ENCODE measurements around the gene EDN1.

Gene EDN1

DNA sequence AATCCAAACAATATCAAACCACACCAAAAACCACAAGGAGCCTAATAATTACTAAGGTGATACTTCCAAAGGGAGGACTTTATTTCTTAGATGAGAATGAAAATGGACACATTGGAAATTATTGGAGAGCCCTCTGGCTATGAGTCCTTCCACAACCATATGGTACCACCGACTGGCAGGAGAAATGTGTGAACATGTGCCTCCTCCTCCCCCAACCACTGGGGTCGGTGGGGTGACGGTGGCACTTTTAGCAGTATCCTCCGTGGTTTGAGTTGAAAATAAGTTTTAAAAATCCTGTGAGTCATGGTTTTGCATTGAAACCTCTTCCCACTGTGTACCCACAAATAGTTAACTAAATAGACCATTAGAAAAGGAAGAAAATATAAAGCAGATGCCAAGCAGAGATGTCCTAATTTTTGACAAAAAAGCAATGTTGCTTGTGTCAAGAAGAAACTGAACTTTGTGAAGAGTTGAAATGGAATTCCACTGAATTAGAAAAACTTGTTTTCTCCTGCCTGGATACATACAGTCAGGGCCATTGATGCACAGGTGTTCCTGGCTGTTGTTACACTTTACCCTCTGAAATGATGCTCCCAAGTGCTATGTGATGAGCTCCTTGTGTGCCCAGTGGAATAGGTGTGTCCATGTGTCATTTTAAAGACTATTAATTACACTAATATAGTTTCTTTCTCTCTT is 3.2 kb downstream of the EDN1 start:
- in situ Hi-C loops (cut with HindIII; ENCODE audit: low sequenced_read_pairs): loop anchor here (25.0 kb wide), 1 partner anchor 631 kb away; no protein-coding TSS in a partner anchor

DNA sequence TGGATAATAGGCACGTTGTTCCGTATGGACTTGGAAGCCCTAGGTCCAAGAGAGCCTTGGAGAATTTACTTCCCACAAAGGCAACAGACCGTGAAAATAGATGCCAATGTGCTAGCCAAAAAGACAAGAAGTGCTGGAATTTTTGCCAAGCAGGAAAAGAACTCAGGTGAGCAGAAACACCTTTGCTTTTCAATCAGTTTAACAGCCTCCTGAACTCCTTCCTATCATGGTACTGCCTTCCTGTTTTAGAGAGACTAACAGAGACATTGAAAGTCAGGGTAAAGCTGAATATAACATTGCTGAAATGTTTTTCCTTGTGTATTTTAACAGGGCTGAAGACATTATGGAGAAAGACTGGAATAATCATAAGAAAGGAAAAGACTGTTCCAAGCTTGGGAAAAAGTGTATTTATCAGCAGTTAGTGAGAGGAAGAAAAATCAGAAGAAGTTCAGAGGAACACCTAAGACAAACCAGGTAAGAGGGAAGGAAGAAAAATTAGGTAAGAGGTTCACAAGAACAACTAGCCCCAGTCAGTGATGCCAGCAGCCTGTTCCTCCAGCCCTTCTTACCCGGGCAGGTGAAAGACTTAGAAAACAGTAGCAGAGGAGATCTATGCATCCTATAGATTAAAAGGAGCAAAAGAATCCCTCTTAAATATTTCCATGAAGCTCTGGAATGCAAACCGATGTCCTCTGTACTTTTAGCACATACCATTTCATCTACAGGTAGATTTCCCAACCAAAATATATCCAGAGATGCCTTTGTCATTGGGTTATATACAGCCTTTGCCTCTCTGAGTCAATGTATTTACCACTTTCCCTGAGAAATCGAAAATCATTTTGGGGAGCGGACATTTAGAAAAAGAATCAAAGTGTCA is 4.0 kb downstream of the EDN1 start:
- in situ Hi-C loops (cut with HindIII; ENCODE audit: low sequenced_read_pairs): loop anchor here (25.0 kb wide), 1 partner anchor 632 kb away; no protein-coding TSS in a partner anchor

DNA sequence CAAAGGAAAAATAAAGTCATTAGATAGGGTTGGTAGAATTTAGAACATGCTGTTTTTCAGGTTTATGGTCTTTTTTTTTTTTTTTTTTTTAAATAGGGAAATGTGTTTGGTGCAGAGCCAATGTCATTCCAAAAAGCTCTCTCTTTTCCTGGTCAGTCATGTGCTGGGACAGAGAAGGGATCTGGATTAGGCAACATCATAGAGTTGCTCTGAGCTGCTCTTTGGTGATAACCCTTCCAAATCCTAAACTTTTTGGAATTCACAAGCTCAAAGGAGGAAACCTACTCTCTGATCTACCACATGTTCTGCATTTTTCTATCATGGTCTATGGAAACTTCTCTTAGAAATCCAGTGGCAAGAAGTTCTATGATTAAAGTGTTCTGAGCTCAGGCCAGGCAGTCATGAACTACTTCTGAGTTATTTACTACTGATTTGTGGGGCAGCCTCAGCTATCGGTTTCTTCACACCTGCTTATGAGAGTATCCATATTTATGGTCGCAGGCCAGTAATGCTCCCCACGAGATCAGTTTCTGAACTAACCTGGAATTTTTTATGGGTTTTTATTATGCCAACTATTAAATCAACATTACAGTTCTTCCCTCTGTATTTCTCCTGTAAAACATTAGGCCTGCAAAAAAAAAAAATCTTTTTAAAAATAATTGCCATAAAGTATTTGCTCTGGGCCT is 4.8 kb downstream of the EDN1 start:
- in situ Hi-C loops (cut with HindIII; ENCODE audit: low sequenced_read_pairs): loop anchor here (25.0 kb wide), 1 partner anchor 633 kb away; no protein-coding TSS in a partner anchor

DNA sequence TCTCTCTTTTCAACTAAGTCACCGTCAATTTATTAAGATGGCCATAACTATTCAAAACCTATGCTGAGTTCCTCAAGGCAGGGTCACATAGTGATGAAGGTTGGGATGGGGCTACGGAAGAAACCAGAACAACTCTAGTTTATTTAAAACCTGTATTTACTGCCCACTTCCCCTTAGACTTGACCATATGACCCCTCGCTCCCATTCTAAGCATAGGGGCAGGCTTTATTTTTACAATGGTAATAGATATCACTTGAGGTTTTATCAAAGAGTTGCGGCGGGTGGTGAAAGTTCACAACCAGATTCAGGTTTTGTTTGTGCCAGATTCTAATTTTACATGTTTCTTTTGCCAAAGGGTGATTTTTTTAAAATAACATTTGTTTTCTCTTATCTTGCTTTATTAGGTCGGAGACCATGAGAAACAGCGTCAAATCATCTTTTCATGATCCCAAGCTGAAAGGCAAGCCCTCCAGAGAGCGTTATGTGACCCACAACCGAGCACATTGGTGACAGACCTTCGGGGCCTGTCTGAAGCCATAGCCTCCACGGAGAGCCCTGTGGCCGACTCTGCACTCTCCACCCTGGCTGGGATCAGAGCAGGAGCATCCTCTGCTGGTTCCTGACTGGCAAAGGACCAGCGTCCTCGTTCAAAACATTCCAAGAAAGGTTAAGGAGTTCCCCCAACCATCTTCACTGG is 5.5 kb downstream of the EDN1 start:
- in situ Hi-C loops (cut with HindIII; ENCODE audit: low sequenced_read_pairs): loop anchor here (25.0 kb wide), 1 partner anchor 633 kb away; no protein-coding TSS in a partner anchor

DNA sequence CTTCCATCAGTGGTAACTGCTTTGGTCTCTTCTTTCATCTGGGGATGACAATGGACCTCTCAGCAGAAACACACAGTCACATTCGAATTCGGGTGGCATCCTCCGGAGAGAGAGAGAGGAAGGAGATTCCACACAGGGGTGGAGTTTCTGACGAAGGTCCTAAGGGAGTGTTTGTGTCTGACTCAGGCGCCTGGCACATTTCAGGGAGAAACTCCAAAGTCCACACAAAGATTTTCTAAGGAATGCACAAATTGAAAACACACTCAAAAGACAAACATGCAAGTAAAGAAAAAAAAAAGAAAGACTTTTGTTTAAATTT is 6.1 kb downstream of the EDN1 start:
- in situ Hi-C loops (cut with HindIII; ENCODE audit: low sequenced_read_pairs): loop anchor here (25.0 kb wide), 1 partner anchor 634 kb away; no protein-coding TSS in a partner anchor

DNA sequence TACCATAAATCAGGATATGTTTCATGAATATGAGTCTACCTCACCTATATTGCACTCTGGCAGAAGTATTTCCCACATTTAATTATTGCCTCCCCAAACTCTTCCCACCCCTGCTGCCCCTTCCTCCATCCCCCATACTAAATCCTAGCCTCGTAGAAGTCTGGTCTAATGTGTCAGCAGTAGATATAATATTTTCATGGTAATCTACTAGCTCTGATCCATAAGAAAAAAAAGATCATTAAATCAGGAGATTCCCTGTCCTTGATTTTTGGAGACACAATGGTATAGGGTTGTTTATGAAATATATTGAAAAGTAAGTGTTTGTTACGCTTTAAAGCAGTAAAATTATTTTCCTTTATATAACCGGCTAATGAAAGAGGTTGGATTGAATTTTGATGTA is 6.4 kb downstream of the EDN1 start:
- in situ Hi-C loops (cut with HindIII; ENCODE audit: low sequenced_read_pairs): loop anchor here (25.0 kb wide), 1 partner anchor 634 kb away; no protein-coding TSS in a partner anchor

DNA sequence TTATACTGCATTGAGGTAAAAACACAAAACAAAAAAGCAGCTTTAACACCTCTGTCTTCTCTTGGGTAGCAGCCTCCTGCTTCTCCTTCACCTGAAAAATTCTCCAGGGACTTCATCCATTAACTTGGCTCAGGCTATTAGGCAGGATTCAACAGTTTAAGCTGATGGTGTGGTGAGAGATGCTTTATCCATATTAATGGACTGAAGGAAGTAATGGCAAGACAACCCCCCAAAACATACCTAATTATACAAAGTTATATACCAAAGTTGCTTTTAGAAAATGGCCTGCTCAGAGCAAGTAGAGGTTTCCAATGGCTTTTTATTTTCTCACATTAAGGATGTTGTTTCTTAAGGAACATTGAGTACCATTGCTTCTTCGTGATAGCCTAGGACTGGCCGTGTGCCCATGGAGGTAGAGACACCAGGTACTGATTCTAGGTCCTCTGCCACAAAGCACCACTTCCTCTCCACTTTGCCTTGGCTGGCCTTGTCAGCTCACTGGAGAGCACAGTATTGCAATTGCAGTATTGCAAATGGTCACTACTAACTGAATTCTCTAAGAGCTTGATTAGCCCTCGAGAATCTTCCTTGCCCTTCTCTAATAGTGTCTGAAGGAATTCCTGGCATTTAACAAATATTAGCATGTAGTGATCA is 7.3 kb downstream of the EDN1 start:
- in situ Hi-C loops (cut with HindIII; ENCODE audit: low sequenced_read_pairs): loop anchor here (25.0 kb wide), 1 partner anchor 635 kb away; no protein-coding TSS in a partner anchor

DNA sequence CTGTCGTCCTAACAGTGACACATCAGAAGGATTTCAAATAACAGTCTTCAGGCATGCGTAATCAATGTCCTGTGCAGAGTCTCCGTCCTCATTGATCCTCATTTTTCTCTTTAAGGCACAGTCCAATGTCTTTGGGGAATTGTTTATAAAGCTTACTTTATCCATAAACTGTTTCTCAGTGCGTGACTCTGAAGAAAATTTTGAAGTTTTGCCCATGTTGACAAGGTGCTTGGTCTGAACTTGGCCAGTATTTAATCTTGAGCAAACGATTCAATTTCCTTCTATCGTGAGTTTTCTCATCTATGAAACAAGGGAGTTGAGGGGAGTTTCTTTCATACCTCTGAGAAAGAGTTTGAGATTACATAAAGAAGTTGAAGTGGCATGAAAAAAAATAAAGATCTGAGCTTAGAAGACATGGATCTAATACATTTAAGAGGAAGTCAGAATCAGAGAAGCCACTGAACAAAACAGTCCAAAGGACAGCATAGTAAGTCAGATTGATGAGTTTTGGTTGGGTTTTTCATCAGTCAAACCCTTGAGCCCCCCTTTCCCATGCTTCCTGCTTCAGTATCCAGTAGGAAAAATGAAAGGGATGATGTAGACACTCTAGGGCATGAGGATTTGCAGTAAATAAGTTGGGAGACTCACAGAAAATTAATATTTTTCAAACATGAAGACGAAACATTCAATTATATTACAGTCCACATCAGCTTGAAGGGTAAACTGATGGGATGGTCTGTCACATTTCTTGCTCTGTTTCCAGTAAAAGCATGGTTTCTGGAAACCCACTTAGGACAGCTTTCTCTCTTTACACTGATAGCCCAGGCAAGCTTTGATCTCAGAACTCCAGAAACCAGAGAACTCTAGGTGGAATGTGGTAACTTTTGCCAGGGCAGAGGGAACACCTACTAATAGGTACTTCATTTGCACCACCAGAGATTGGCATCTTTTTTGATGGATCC is 8.1 kb downstream of the EDN1 start:
- in situ Hi-C loops (cut with HindIII; ENCODE audit: low sequenced_read_pairs): loop anchor here (25.0 kb wide), 1 partner anchor 636 kb away; no protein-coding TSS in a partner anchor

DNA sequence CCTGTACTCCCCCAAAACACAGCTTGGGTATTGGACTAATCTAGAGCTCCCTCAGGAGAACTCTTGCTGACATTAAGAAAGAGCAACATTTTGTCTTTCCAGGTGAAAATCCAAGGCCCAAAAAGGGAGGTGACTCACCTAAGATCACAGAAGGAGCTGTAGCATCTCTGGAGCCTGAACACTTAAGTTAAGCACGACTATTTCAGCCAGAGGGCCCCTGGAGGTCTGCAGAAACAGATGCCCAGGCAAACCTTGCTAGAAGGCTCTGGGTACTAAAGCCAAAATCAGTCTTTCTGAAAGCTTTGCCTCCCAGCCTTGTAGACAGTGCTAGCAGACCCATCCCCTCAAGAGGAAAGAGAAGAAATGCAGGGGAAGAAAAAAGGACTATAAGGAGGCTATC is 8.8 kb downstream of the EDN1 start:
- in situ Hi-C loops (cut with HindIII; ENCODE audit: low sequenced_read_pairs): loop anchor here (25.0 kb wide), 1 partner anchor 637 kb away; no protein-coding TSS in a partner anchor

DNA sequence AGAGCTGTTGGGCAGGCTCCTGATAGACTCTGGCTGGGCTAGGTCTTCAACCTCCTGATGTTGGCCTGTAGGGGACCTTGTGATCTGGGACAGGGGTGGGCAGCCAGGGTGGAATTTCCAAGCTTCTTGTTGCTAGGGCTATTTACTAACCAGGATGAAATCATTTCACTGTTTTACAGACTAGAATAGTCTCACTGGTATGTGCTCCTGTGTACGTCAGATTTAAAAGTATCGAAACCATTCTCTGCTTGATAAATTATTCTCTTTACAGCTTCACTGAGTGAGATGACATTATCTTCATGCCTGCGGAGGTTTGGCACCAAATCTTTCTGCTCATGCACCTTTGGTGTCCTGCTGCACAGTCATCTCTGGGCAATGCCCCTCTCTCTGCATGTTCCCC is 10.9 kb downstream of the EDN1 start:
- in situ Hi-C loops (cut with HindIII; ENCODE audit: low sequenced_read_pairs): loop anchor here (5.0 kb wide), 1 partner anchor 301 kb away; no protein-coding TSS in a partner anchor

DNA sequence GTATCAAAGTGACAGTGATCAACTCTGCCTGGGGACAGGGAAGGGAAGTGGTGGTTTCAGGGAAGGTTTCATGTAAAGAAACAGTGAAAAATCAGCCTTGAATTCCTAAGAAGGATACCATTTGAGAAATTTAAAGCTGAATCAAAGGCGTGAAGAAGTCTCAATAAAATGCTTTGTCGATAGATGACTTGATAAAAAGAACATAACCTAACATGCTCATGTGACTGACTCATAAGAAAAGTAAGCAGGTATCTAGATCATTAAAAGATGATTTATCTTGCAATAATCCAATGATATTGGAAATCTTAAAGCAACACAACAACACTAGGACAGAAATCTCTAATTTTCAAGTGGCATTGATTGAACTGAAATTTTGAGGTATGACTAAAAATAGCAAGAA is 14.3 kb downstream of the EDN1 start:
- in situ Hi-C loops (cut with HindIII; ENCODE audit: low sequenced_read_pairs): loop anchor here (5.0 kb wide), 1 partner anchor 298 kb away; no protein-coding TSS in a partner anchor

DNA sequence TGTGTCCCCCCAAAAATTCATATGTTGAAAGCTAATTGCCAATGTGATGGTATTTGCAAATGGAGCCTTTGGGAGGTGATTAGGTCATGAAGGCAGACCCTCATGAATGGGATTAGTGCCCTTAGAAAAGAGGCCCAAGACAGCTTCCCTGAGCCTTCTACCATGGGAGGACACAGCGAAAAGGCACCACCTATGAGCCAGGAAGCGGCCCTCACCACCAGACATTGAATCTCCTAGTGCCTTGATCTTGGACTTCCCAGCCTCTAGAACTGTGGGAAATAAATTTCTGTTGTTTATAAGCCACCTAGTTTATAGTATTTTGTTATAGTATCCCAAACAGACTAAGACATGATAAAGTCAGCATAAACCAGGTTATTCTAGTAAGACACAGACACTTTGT is 18.9 kb downstream of the EDN1 start:
- in situ Hi-C loops (cut with HindIII; ENCODE audit: low sequenced_read_pairs): no loop called here

DNA sequence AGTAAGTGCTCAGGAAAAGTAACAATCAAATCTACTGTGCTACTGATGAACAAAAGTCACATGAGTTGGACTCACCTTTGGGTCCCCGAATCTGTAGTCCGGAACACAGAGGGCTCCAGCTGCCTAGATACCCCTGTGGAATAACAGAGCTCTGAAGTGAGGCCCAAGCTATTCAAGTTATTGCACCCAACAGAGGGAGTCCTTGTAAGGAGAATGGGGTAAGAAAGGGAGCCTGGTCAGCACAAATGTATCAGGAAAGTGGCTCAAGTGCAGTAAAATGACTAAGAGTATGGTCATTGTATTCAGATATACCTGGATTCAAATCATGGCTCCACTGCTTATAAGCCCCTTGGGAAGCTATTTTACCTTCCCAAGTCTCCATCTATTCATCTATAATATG is 20.9 kb downstream of the EDN1 start:
- in situ Hi-C loops (cut with HindIII; ENCODE audit: low sequenced_read_pairs): no loop called here

DNA sequence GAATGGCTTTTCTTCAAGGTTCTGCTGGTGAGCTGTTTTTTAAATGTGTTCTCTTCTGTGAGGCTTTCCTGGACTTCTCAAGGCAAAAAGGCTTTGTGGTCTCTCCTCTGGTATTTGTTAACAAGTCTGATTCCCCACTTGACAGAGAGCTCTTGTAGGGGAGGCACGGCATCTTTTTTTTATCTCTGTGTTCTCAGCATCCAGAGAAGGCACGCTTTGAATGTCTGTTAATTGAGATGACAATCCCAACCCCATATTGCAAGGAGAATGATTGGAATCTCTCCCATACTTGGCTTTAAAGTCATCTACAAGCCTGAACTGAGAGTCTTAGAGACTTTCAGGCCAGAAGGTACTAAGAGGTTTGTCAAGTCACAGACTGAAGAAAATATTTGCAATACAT is 22.6 kb downstream of the EDN1 start:
- in situ Hi-C loops (cut with HindIII; ENCODE audit: low sequenced_read_pairs): no loop called here

DNA sequence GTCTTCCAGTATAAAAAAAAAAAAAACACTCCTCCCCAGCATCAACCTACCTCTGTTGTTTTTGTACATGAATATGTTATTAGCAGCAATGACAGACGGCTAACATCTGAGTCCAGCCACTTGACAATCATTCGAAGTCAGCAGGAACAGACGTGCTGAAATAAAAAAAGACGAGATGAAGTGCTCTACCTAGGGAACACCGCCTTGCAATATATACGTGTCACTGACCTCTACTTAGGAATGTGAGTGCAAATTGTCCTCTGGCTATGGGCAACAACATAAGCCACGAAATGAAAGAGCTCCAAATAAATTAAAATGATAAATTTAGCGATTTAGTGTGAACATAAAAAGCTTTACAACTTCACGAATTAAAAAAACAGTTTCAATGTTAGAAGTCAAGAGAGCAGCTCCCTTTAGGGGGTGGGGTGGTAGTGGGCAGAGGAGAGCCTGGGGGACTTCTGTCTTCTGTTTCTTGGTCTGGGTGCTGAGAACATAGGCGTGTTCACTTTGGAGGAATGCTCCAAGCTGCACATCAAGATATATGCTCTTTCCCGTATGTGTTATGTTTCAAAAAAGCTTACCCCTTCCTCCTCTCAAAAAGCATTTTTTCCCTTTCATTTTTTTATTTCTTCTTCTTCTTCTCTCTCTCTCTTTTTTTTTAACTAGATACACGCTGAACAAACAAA is 23.3 kb downstream of the EDN1 start:
- in situ Hi-C loops (cut with HindIII; ENCODE audit: low sequenced_read_pairs): no loop called here

DNA sequence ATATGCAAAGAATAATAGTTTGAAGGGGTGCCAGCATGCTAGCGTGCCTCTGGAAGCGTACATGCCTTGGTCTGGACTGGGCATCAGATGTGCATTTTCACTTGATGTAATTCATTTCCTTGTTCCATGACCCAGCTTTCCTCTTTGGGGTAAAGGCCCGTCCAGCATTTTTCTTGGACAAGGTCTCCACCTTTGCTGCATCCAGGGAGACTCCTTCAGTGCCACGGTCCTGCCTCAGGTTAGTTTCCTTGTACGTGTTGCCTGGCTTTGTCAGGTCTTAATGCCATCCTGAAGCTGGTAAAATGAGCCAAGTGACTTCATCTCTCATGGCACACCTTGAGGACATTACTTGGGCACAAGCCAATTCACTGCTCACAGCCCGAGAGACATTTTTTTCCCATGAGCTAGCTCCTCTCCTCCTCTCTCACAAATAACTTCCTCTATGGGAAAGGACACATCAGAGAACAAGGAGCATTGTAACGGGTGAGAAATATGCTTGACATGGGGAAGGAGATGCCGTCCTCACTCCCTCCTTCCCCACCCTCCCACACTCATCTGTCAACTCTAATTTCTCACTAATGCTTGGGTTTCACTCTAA is 23.9 kb downstream of the EDN1 start:
- in situ Hi-C loops (cut with HindIII; ENCODE audit: low sequenced_read_pairs): no loop called here

DNA sequence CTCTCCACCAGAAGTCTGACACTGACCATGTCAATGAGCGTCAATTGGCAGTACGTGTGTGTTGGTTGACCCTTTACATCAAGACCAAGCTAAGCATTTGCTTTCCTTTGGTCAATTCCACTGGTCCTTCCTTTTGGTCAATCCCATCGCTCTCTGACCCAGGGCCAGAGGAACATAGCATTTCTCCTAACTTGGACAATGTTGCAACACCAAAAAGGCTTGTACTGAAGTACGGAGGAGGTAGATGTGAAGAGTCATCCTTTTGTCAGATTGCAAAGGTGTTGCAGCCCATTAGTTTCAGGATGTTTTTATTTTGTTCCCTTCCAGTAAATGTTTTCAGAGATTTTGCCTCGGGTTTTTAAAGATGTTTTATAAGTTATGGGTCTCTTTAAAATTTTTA is 24.6 kb downstream of the EDN1 start:
- in situ Hi-C loops (cut with HindIII; ENCODE audit: low sequenced_read_pairs): no loop called here

All from endothelial cell of hepatic sinusoid (primary cell).